IPS-18a (cell line): ENCODE measurements around the gene ABHD3.
"Not testable (repeated sequence)": the region's sequence is repeated elsewhere in the genome, so short reads cannot be mapped to it uniquely, and the experiment has no call there.

Experiments
- H3K27ac ChIP-seq: one replicate; pipeline ENCODE4 v1.5.1; 2013; ENCODE audit warnings: low read length
- H3K27me3 ChIP-seq: one replicate; pipeline ENCODE4 v1.6.1; 2013; ENCODE audit warnings: mild to moderate bottlenecking, low read length; ENCODE audit not compliant: control insufficient read depth, insufficient read depth
- H3K36me3 ChIP-seq: one replicate; pipeline ENCODE4 v1.6.1; 2013; ENCODE audit warnings: low read depth, low read length; ENCODE audit not compliant: control insufficient read depth
- H3K4me1 ChIP-seq: one replicate; pipeline ENCODE4 v1.6.1; 2013; ENCODE audit warnings: low read depth, low read length; ENCODE audit not compliant: control insufficient read depth
- H3K4me3 ChIP-seq: one replicate; pipeline ENCODE4 v1.5.1; 2013; ENCODE audit warnings: low read length
- H3K9ac ChIP-seq: one replicate; pipeline ENCODE4 v1.6.1; 2013; ENCODE audit warnings: mild to moderate bottlenecking, low read length, moderate library complexity
- H3K9me3 ChIP-seq: one replicate; pipeline ENCODE4 v1.6.1; 2013; ENCODE audit warnings: low read depth, low read length; ENCODE audit not compliant: control insufficient read depth

The ABHD3 gene

GRCh38 chr18:21634588-21635199, 69.9 kb downstream of the ABHD3 start:
- Histone ChIP-seq H3K36me3 (peaks cover 36% of the 10 kb centered on the region), H3K27ac (no peak overlapping the region), H3K4me3 (no peak overlapping the region), H3K9me3 (no peaks in the 10 kb centered on the region), H3K27me3 (no peaks in the 10 kb centered on the region), H3K9ac (no peak overlapping the region), H3K4me1 (no peaks in the 10 kb centered on the region)

GRCh38 chr18:21632393-21632792, 72.2 kb downstream of the ABHD3 start:
- Histone ChIP-seq H3K36me3 (peaks cover 59% of the 10 kb centered on the region), H3K9me3 (no peaks in the 10 kb centered on the region), H3K27me3 (no peaks in the 10 kb centered on the region), H3K9ac (no peak overlapping the region), H3K4me1 (no peaks in the 10 kb centered on the region), H3K27ac (no peak overlapping the region), H3K4me3 (no peak overlapping the region)

- no peaks in the 10 kb centered on the region for H3K9me3 ChIP-seq
- H3K27me3 ChIP-seq, result no peaks in the 10 kb centered on the region
- H3K36me3 ChIP-seq, result peaks cover 75% of the 10 kb centered on the region
- no peak overlapping the region for H3K9ac ChIP-seq
- H3K4me1 ChIP-seq, result no peaks in the 10 kb centered on the region
- no peak overlapping the region for H3K4me3 ChIP-seq
- H3K27ac ChIP-seq, result no peak overlapping the region
Measured at GRCh38 chr18:21629089-21629832, 75.3 kb downstream of the ABHD3 start.

GRCh38 chr18:21621640-21622039, 82.9 kb downstream of the ABHD3 start:
- not testable (repeated sequence) for H3K9ac ChIP-seq, H3K4me1 ChIP-seq, H3K27ac ChIP-seq, H3K4me3 ChIP-seq, H3K9me3 ChIP-seq, H3K27me3 ChIP-seq
- peaks cover 50% of the 10 kb centered on the region for H3K36me3 ChIP-seq

GRCh38 chr18:21612125-21613039, 92.2 kb downstream of the ABHD3 start, which contains the start of gene SNRPD1:
TSS of gene SNRPD1 (plus strand) at chr18:21612314. CDS start at chr18:21612430, 116 bp downstream.
- H3K27ac ChIP-seq, result peak within 1 kb of the TSS; percentile 83
- H3K4me3 ChIP-seq, result peak within 1 kb of the TSS; percentile 76
- H3K27me3 ChIP-seq, result no peaks in the 10 kb centered on the region
- peaks cover 16% of the 10 kb centered on the region for H3K36me3 ChIP-seq
- no peaks in the 10 kb centered on the region for H3K9me3 ChIP-seq
- peak within 1 kb of the TSS; percentile 99 for H3K9ac ChIP-seq
- H3K4me1 ChIP-seq, result peaks cover 3% of the 10 kb centered on the region

GRCh38 chr18:21611401-21612124, 93.0 kb downstream of the ABHD3 start:
- not testable (repeated sequence) for H3K4me1 ChIP-seq, H3K9me3 ChIP-seq, H3K27me3 ChIP-seq, H3K27ac ChIP-seq
- Histone ChIP-seq H3K4me3 (peak overlapping the region; percentile 76), H3K36me3 (peaks cover 11% of the 10 kb centered on the region), H3K9ac (peak overlapping the region; percentile 99)

GRCh38 chr18:21605213-21605612, 99.4 kb downstream of the ABHD3 start:
- no peak overlapping the region for H3K9ac ChIP-seq
- H3K4me1 ChIP-seq, result no peaks in the 10 kb centered on the region
- no peaks in the 10 kb centered on the region for H3K27me3 ChIP-seq
- H3K36me3 ChIP-seq, result no peaks in the 10 kb centered on the region
- no peaks in the 10 kb centered on the region for H3K9me3 ChIP-seq
- no peak overlapping the region for H3K4me3 ChIP-seq
- no peak overlapping the region for H3K27ac ChIP-seq

GRCh38 chr18:21604671-21605070, 99.9 kb downstream of the ABHD3 start:
- H3K4me3 ChIP-seq, result no peak overlapping the region

GRCh38 chr18:21602299-21602587, 102.3 kb downstream of the ABHD3 start:
- Histone ChIP-seq H3K27me3 (no peaks in the 10 kb centered on the region), H3K36me3 (no peaks in the 10 kb centered on the region), H3K9me3 (no peaks in the 10 kb centered on the region), H3K4me3 (no peak overlapping the region), H3K9ac (no peak overlapping the region), H3K4me1 (peaks cover 6% of the 10 kb centered on the region), H3K27ac (no peak overlapping the region)

More at GRCh38 chr18:21604671-21605070, 99.9 kb downstream of the ABHD3 start:
- no peaks in the 10 kb centered on the region for H3K36me3 ChIP-seq
- H3K27ac ChIP-seq, result no peak overlapping the region
- no peaks in the 10 kb centered on the region for H3K4me1 ChIP-seq
- H3K9me3 ChIP-seq, result no peaks in the 10 kb centered on the region
- H3K27me3 ChIP-seq, result no peaks in the 10 kb centered on the region
- H3K9ac ChIP-seq, result no peak overlapping the region
